GM19468 (cell line): Measurements from ENCODE around the gene LAMC1.
"Not testable (repeated sequence)": the region's sequence is repeated elsewhere in the genome, so short reads cannot be mapped to it uniquely, and the experiment has no call there.

ENCODE experiments used
- ATAC-seq: cut with Tn5 transposase; IDR thresholded peaks from one replicate; pipeline ENCODE4 v1.9.1; 2021; ENCODE audit warnings: mild to moderate bottlenecking, moderate library complexity, moderate number of reproducible peaks; ENCODE audit not compliant: unreplicated experiment; ENCODE audit errors: extremely low read depth

LAMC1 gene

GRCh38 chr1:183039985-183040447 is 16.8 kb downstream of the LAMC1 start:
- no peak for ATAC-seq

GRCh38 chr1:183040547-183040971 is 17.3 kb downstream of the LAMC1 start:
- no peak for ATAC-seq

GRCh38 chr1:183043254-183043653 is 20.0 kb downstream of the LAMC1 start:
- no peak for ATAC-seq

GRCh38 chr1:183043872-183044854 is 20.9 kb downstream of the LAMC1 start:
- no peak for ATAC-seq

GRCh38 chr1:183044893-183045649 is 21.9 kb downstream of the LAMC1 start:
- ATAC-seq = no peak

GRCh38 chr1:183048087-183049085 is 25.2 kb downstream of the LAMC1 start:
- ATAC-seq = peak; percentile 98

- no peak for ATAC-seq
These were observed 28.3 kb downstream of the LAMC1 start for GRCh38 chr1:183051546-183051945.

GRCh38 chr1:183052861-183053260 is 29.6 kb downstream of the LAMC1 start:
- ATAC-seq = no peak

GRCh38 chr1:183058851-183059502 is 35.8 kb downstream of the LAMC1 start:
- ATAC-seq = no peak

GRCh38 chr1:183061194-183061593 is 38.0 kb downstream of the LAMC1 start:
- ATAC-seq = no peak

GRCh38 chr1:183063349-183063748 is 40.1 kb downstream of the LAMC1 start:
- no peak for ATAC-seq

GRCh38 chr1:183065168-183065706 is 42.0 kb downstream of the LAMC1 start:
- no peak for ATAC-seq

- not testable (repeated sequence) for ATAC-seq
These were observed 43.2 kb downstream of the LAMC1 start for GRCh38 chr1:183066432-183066831.

- ATAC-seq = no peak
These were observed 46.5 kb downstream of the LAMC1 start for GRCh38 chr1:183069562-183070216.

- ATAC-seq = no peak
These were observed 47.2 kb downstream of the LAMC1 start for GRCh38 chr1:183070234-183070922.

GRCh38 chr1:183070923-183071618 is 47.9 kb downstream of the LAMC1 start:
- ATAC-seq = peak; percentile 75

- not testable (repeated sequence) for ATAC-seq
These were observed 49.4 kb downstream of the LAMC1 start for GRCh38 chr1:183072595-183072994.
